ENCODE measurements around the gene PHF21B.
A peak's percentile ranks its signal among the peaks of the same experiment; 100 is the strongest.

PHF21B gene

GRCh38 chr22:44890416-44891292, 119.2 kb downstream of the PHF21B start:
- no peak for DNase-seq

- DNase-seq = peak; percentile 2
Measured at GRCh38 chr22:44889255-44889878, 120.4 kb downstream of the PHF21B start.

GRCh38 chr22:44888491-44889254, 121.1 kb downstream of the PHF21B start:
- peak; percentile 9 for DNase-seq

- DNase-seq = no peak
Measured at GRCh38 chr22:44887941-44888366, 121.9 kb downstream of the PHF21B start.

- peak; percentile 4 for DNase-seq
Measured at GRCh38 chr22:44885806-44886360, 123.9 kb downstream of the PHF21B start.

- DNase-seq = peak; percentile 8
Measured at GRCh38 chr22:44884968-44885805, 124.6 kb downstream of the PHF21B start.

- no peak for DNase-seq
Measured at GRCh38 chr22:44884562-44884961, 125.2 kb downstream of the PHF21B start.

GRCh38 chr22:44883011-44883421, 126.8 kb downstream of the PHF21B start:
- peak; percentile 6 for DNase-seq

- DNase-seq = peak; percentile 8
Measured at GRCh38 chr22:44882226-44882905, 127.4 kb downstream of the PHF21B start.

- no peak for DNase-seq
Measured at GRCh38 chr22:44881624-44882023, 128.2 kb downstream of the PHF21B start.

- no peak for DNase-seq
Measured at GRCh38 chr22:44880610-44881290, 129.1 kb downstream of the PHF21B start.

- no peak for DNase-seq
Measured at GRCh38 chr22:44879301-44879680, 130.5 kb downstream of the PHF21B start.

- DNase-seq = no peak
Measured at GRCh38 chr22:44878483-44879300, 131.1 kb downstream of the PHF21B start.

GRCh38 chr22:44876921-44877320, 132.9 kb downstream of the PHF21B start:
- no peak for DNase-seq

- no peak for DNase-seq
Measured at GRCh38 chr22:44871782-44872181, 138.0 kb downstream of the PHF21B start.

- DNase-seq = no peak
Measured at GRCh38 chr22:44870021-44870420, 139.8 kb downstream of the PHF21B start.

GRCh38 chr22:44869196-44869595, 140.6 kb downstream of the PHF21B start:
- no peak for DNase-seq

- DNase-seq = no peak
Measured at GRCh38 chr22:44865193-44866057, 144.4 kb downstream of the PHF21B start.

Measured in activated CD8-positive, alpha-beta memory T cell treated with anti-CD3 and anti-CD28 coated beads, Interleukin-2, amount 50 U/mL, for 4 hours (primary cell).